Stimulated activated CD4-positive, alpha-beta T cell treated with anti-CD3 and anti-CD28 coated beads, Interleukin-15, amount 100 ng/mL, for 1 hour (primary cell): Measurements from ENCODE around the gene FBXL16.

Experiments
- DNase-seq, 2 donors: peaks; one replicate each; pipeline ENCODE4 v3.0.0-alpha.2; 2020; ENCODE audit warnings: low read depth in 1 of 2, low spot score in 1 of 2

Gene FBXL16

DNA sequence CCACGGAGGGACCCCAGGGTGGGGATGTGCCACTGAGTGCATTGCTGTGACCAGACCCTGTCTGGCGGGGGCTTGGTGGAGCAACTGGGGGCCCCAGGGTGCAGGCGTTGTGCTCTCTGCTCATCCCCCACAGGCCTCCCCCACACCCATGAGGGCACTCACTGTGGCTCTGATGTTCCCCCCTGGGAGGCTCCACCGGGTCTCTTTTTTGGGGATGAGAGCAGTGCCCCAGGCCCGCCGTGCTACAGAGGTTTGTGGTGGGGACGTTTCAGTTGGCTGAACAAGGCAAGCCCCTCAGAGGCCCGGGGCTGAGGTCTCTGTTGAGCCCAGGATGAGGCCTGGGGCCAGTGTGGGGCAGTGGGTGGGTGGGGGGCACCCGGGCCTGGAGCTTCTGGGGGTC, 18.1 kb upstream of the FBXL16 start:
- DNase-seq: no peak

DNA sequence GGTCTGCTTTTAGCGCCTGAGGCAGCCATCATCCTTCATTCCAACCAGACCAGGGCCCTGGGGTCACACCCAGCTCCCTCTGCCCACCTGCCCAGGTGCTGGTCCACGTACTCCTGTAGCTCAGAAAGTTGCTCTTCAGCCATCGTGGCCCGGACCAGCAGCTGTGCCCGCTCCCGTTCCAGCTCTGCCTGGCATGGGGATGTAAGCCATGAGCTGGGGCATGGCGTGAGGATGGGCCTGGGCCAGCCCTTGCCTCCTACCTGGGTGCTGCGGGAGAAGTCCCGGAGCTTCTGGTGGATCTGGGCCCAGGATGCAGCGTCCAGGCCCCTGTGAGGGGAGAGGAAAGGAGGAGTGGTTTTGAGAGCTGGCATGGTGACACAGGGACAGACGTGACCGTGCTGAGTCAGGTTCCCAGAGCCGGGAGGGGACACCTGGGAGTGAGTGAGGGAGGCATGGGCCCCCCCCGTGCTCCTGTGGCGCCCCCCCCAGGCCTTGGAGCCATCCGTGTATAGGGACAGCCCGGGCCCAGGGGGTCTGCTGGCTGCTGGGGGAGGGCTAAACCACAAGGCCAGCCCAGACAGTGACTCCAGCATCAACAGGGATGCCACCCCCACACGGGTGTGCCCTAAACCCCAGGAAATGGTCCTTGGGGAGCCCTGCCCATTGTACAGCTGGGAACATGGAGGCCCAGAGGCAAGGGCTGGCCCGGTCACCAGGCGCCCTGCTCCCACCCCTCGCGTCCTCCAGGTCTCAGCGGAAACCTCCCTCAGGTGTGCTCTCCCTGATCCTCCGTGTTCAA, 17.4 kb upstream of the FBXL16 start:
- no peak for DNase-seq

DNA sequence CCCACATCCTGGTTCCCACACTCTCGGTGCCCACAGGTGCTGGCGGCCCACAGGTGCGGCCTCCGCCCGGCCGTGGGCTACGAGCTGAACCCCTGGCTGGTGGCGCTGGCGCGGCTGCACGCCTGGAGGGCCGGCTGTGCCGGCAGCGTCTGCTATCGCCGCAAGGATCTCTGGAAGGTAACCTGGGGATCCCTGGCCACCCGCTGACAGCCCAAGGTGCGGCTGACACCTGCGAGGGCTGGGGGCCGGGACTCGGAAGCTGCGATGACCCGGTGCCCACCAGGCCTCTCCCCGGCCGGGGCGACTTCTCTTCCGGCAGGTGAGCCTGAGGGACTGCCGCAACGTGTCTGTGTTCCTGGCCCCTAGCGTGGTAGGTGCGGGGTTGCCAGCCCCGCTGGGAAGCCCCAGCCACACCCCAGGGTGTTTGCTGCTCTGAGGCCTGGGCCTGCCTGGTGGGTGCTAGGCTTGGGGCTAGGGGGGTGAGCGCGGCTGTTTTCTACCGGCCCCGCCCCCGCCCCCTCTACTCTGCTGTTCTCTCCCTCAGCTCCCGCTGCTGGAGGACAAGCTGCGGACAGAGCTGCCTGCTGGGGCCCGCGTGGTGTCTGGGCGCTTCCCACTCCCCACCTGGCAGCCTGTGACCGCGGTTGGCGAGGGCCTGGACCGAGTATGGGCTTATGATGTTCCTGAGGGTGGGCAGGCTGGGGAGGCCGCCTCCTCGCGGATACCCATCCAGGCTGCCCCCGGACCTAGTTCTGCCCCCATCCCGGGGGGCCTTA, 16.4 kb upstream of the FBXL16 start:
- no peak for DNase-seq

DNA sequence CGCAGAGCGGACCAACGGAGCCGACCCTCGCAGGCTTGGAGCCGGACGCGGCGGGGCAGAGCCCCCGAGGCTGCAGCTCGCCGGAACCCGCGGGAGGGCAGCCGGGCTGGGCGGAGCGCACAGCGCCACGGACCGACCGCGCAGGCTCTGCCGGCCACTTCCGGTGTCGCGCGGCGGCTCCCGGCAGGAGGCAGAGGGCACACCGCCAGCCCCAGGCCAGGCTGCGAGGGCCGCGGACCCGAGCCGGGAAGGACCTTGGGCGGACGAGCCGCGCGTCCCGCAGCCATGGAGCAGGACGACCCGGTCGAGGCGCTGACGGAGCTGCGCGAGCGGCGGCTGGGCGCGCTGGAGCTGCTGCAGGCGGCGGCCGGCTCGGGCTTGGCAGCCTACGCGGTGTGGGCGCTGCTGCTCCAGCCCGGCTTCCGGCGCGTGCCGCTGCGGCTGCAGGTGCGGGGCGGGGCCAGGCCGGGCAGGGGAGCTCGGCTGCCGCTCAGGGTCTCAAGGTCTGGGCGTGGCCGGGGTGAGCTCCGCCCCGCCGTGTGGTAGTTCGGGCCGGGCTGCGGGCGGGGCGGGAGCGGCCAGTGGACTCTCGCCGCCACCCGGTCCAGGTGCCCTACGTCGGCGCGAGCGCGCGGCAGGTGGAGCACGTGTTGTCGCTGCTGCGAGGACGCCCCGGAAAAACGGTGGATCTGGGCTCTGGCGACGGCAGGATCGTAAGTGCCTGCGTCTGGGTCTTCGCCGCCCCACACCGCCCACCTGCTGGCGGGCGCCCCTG, 15.6 kb upstream of the FBXL16 start, which contains the start of gene ANTKMT:
TSS of gene ANTKMT (plus strand) at position 157 of the 775 bp plus-strand sequence. CDS start at position 286, 129 bp downstream.
- peak; percentile 43 to 58 for DNase-seq

DNA sequence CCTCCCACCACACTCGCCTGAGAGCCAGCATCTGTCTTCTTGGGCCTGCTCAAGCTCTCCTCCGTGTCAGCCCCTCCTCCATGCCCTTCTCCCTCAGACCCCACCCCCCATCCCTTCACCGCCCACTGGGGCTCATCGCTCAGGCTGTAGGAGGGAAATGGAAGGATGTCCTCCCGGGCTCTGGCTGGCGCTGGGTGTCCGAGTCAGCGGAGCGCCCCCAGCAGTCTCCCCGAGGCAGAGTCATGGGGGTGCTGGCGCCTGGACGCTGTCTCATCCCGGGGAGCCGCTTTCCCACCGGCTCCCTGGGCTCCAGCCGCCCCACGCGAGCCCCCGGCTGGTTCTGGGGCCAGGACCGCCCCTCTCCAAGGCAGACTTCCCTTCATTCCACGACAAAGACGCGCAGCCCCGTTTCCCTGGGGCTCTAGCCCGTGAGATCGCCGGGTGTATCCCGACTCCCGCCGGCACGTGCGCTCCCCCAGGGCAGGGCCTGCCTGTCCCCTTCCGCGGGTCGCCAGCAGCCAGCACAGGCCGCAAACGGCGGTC, 14.9 kb upstream of the FBXL16 start:
- DNase-seq: no peak

DNA sequence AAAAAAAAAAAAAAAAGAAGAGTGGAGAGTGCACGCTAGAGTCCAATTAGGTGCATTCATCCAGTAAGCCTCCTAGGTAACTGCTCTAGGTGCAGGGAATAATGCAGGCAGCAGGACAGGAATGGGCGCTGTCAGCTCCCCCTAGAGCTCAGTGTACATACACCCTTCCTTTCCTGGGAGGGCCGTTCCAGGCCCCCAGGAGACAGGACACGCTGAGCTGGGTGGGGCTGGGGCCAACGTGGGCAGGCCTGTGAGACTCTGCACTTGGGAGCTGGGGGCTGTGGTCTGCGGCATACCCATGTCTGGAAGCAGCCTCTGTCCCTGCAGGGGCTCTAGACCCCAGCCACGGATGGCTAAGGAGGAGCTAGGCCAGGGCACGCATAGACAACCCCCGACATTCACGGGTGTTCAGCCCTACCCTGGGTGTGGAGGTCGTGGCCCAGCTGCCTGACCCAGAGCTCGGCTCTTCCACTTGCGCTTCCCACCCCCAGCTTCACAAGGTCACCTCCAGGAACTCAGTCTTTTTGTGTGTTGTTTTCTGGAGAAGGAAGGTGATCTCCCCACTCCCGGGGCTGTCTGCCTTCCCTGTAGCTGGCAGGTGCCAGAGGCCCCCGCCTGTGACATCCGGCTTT, 14.3 kb upstream of the FBXL16 start:
- DNase-seq: no peak

DNA sequence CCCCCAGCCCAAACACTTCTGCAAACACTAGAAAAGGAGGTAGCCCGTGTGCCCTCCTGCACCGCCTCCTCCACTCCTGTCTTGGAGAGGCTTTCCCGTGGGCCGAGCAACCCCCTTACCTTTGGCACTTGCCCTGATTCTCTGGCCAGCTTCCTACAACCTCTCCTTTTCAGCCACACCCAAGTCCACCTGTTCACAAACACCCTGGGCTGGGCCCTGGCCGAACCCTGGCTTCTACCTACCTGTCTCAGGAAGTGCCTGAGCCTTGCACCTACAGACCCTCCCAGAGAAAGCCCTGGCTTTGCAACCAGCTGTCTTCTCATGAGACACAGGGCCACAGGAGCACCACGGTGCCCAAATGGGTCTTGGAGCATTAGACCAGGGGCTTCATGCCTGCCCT, 13.3 kb upstream of the FBXL16 start:
- no peak for DNase-seq

DNA sequence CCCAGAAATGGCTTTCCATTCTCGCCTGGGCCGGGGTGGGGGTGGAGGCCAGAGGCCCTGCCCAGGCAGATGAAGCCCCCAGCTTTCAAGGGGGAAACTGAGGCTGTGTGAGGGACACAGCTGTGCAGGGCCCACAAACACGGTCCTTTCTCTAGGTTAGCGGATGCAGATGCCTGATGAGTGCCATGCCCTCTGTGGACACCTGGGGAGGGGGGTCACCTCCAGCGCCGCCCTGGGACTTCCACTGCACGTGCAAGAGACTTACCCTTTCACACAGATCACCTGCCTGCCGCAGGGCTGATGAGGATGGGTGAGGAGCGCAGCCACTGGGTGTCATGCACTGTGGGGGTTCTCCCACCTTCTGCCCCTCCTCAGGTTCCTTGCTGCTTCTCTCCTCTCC, 12.8 kb upstream of the FBXL16 start:
- DNase-seq: no peak

DNA sequence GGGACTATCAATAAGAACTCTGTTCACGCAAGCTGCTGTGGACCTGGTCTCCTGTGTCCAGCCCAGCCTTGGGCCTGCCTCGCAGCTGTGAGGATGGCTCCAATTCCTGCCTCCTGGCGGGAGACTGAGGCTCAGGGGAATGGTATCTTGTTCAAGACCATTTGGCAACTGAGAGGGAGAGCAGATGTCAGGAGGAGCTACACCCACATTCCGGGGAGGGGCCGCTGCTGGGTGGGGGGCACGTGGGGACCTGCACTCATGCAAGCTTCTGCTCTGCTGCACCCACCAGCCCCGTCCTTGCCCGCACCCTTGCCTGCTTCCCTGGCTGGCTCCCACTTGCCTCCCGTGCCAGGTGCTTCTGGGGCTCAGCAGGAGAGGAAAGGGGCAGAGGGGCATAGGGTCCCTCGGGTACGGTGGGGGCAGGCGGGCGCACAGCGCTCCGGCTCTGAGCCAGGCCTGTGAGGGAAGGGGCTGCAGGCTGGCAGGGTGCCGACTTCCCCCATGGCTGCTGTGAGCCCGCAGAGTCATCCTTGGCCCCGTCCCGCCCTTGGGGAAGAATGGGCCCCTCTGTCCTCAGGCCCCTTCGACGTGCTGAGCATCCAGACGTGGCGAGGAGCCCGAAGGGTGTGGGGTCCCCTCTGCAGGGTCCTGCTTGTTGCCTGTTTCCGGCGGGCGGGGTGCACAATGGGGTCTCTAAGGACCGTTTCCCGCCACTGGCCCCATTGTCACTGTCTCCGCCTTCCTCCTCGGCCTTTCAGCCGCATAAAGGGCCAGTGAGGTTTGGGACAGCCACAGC, 12.0 kb upstream of the FBXL16 start:
- no peak for DNase-seq

DNA sequence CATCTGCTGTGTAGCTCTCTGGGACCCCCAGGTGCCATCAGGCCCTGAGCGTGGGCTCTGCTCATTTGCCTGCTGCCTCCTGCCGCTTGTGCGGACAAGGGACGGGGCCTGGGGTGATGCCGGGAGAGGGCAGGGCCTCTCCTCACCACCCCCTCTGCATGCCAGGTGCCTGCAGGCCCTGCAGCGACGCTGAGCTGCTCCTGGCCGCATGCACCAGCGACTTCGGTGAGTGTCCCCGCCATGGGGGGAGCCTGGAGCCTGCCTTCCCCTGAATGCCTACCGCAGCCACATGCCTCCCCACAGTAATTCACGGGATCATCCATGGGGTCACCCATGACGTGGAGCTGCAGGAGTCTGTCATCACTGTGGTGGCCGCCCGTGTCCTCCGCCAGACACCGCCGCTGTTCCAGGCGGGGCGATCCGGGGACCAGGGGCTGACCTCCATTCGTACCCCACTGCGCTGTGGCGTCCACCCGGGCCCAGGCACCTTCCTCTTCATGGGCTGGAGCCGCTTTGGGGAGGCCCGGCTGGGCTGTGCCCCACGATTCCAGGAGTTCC, 11.2 kb upstream of the FBXL16 start:
- DNase-seq: no peak

DNA sequence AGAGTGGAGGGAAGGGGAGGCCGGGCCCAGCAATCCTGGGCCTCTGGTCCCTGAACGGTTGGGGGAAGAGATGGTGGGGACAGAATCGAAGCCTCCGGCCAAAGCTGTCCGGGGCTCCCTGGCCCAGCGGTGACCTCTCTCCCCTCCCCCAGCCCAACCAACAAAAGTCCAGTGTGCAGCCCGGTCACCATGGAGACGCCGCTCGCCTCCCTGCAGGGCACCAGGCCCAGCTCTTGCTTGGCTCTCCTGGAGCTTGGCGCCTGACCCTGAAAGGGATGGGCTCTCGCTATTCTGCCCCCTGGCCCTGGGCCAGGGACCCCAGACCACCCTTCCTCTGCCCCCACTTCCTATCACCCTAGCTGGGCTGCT, 10.6 kb upstream of the FBXL16 start:
- no peak for DNase-seq

DNA sequence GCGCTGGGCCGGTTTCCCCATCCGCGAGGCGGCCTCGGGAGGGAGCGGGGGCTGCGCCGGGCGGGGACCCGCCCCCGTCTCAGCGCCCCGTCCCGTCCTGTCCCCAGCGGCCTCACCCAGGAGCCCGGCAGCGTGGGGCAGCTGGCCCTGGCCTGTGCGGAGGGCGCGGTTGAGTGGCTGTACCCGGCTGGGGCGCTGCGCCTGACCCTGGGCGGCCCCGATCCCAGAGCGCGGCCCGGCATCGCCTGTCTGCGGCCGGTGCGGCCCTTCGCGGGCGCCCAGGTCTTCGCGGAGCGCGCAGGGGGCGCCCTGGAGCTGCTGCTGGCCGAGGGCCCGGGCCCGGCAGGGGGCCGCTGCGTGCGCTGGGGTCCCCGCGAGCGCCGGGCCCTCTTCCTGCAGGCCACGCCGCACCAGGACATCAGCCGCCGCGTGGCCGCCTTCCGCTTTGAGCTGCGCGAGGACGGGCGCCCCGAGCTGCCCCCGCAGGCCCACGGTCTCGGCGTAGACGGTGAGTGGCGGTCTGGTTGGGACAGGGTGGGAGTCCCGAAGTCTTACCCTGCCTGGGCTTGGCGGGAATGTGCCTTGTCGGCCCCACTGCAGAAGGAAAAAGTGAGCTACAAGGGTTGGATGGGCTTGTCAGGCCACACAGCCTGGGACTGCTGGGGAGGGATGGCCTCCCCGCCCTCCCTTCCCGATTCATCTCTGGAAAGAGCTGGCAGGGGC, 10.0 kb upstream of the FBXL16 start:
- DNase-seq: no peak

DNA sequence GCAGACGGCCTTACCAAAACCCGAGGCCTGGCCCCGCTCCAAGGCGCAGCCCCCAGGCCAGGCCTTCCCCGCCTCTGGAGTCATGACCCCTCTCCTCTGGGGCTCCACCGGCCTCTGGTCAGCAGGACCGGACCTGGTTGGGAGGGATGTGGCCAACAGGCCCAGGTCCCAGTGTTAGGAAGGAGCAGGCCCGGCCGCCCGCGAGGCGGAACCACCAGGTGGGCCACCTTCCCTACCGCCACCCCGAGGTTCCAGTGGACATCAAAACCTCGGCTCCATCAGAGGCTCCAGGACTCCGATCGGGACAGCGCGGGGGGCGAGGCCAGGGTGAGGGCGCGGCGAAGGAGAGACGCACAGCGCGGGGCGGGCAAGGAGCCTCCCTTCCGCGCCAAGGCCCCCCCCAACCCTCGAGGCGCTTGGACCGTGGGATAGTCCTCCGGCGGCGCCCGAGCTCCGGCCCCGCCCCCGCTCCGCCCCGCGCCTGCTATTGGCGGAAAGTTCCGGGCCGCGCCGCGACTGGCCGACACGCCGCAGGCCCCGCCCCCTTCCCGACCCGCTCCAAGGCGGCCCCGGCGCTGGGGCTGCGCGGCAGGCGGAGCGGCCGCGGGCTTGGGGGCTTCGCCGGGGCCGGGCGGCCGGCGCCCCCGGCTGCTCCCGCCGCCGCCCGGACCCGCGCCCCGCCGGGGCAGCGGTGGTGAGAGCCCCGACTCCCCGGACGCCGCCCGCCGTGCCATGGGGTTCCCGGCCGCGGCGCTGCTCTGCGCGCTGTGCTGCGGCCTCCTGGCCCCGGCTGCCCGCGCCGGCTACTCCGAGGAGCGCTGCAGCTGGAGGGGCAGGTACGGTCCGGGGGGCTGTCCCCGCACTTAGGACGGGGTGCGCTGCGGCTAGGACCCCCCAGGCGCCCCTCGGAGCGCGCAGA, 9.2 kb upstream of the FBXL16 start, which contains the start of gene METRN:
TSS of gene METRN (plus strand) at position 561 of the 919 bp plus-strand sequence. CDS start at position 733, 172 bp downstream.
- DNase-seq: peak; percentile 72 to 92

DNA sequence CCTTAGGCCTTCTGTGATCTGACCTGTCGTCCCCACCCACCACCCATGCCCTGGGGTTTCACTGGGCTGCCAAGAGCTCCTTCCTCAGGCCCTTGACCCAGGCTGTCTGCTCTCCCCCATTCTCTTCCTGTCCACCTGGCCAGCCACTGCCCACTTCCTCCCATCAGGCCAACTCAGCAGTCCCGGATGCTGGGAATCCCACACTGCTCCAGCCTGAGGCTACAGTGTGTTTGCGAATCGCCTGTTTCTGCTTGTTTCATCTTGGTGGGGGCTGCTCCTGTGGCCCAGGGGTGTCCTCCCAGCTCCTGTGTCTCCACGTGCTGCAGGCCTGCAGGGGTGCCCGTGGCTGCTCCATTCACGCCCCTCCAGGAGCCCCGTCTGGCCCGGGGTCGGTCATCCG, 8.5 kb upstream of the FBXL16 start:
- DNase-seq: no peak

DNA sequence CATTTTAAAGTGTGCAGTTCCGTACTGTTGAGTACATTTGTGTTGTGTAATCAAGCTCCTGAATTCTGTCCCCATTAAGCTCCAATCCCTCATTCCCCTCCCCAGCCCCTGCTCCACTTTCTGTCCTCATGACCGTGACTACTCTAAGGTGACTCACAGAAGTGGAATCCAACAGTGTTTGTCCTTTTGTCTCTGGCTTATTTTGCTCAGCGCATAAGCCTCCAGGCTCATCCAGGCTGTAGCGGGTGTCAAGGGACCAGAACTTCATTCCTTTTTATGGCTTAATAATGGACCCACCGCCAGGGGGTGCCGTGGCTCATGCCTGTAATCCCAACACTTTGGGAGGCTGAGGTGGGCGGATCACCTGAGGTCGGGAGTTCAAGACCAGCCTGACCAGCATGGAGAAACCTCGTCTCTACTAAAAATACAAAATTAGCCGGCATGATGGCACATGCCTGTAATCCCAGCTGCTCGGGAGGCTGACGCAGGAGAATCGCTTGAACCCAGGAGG, 7.2 kb upstream of the FBXL16 start:
- DNase-seq: peak in 1 of 2 donors; percentile 37

DNA sequence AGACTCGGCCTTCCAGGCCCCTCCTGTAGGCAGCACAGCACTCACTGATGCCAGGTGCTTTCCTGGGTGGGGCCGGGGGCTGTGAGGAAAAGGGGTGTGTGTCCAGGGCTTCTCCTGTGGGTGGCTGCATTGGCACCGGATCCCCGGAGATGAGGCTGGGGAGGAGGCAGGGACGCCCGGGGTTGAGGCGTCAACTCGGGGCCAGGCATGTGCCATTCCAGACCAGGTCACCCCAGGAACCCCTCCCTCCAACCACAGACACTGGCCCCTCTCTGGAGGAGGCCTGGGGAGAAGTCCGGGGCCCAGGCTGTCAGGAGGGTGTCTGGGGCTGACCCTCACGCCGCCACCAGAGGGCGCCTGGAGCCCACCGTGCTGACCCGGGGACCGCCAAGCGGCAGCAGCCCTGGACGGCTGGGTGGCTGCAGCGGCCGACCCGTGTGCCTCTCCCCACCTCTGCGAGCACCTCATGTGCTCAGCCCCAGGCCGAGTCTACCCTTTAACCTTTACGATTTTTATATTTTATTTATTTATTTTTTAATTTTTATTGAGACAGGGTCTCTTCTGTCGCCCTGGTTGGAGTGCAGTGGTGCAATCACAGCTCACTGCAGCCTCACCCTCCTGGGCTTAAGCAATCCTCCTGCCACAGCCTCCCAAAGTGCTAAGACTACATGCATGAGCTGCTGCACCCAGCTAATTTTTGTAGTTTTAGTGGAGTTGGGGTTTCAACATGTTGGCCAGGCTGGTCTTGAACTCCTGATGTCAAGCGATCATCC, 6.1 kb upstream of the FBXL16 start:
- DNase-seq: peak; percentile 60 to 72

DNA sequence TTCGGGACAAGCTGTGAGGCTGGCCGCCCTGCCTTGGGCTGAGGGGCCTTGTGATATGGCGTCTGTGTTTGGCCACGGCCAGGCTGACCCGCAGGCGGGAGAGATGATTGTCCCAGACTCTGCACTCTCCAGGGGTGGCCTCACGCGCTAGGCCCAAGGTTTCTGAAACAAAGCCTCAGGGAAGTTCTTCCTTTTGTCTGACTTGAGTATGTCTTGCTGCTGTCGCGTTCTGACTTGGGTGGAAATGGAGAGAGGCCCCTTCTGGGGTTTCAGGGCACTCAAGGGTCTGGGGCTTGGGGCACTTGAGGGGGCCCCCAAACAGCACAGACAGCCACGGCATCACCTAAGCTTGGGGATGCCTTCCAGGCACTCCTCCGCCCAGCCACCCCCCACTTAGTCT, 5.5 kb upstream of the FBXL16 start:
- DNase-seq: no peak
